Rectal smooth muscle tissue (tissue), 1 donor: Measurements from ENCODE around the gene EEIG1.

ENCODE experiments used
- H3K27ac ChIP-seq: one replicate; pipeline ENCODE4 v1.7.0; 2013; ENCODE audit warnings: low read depth, low read length, inconsistent platforms
- H3K27me3 ChIP-seq: one replicate; pipeline ENCODE4 v1.7.0; 2013; ENCODE audit warnings: low read length; ENCODE audit not compliant: control insufficient read depth, insufficient read depth
- H3K36me3 ChIP-seq: one replicate; pipeline ENCODE4 v1.7.0; 2013; ENCODE audit warnings: low read length; ENCODE audit not compliant: control insufficient read depth, insufficient read depth
- H3K4me1 ChIP-seq: one replicate; pipeline ENCODE4 v1.7.0; 2013; ENCODE audit warnings: low read length; ENCODE audit not compliant: control insufficient read depth, insufficient read depth
- H3K4me3 ChIP-seq: one replicate; pipeline ENCODE4 v1.7.0; 2013; ENCODE audit warnings: low read length
- H3K9ac ChIP-seq: one replicate; pipeline ENCODE4 v1.7.0; 2013; ENCODE audit warnings: low read length

The EEIG1 gene

GRCh38 chr9:127977884-127978647 lies 2.7 kb downstream of the EEIG1 start:
- Histone ChIP-seq H3K27ac (peak overlapping the region; percentile 98), H3K36me3 (no peaks in the 10 kb centered on the region), H3K9ac (peak overlapping the region; percentile 42), H3K27me3 (no peaks in the 10 kb centered on the region), H3K4me1 (peaks cover 56% of the 10 kb centered on the region), H3K4me3 (peak overlapping the region; percentile 84)

- Histone ChIP-seq H3K27ac (peak overlapping the region; percentile 98), H3K9ac (peak overlapping the region; percentile 42), H3K4me3 (peak overlapping the region; percentile 84), H3K4me1 (peaks cover 64% of the 10 kb centered on the region), H3K36me3 (no peaks in the 10 kb centered on the region), H3K27me3 (no peaks in the 10 kb centered on the region)
Observed at GRCh38 chr9:127977009-127977883, 3.5 kb downstream of the EEIG1 start.

GRCh38 chr9:127976498-127976897 lies 4.3 kb downstream of the EEIG1 start:
- H3K4me3 ChIP-seq = peak overlapping the region; percentile 84
- H3K4me1 ChIP-seq = peaks cover 69% of the 10 kb centered on the region
- H3K36me3 ChIP-seq = no peaks in the 10 kb centered on the region
- no peak overlapping the region for H3K9ac ChIP-seq
- no peaks in the 10 kb centered on the region for H3K27me3 ChIP-seq
- peak overlapping the region; percentile 98 for H3K27ac ChIP-seq

- Histone ChIP-seq H3K36me3 (no peaks in the 10 kb centered on the region), H3K4me1 (peaks cover 72% of the 10 kb centered on the region), H3K9ac (no peak overlapping the region), H3K4me3 (peak overlapping the region; percentile 84), H3K27ac (peak overlapping the region; percentile 98), H3K27me3 (no peaks in the 10 kb centered on the region)
Observed at GRCh38 chr9:127975376-127976315, 5.1 kb downstream of the EEIG1 start.

- Histone ChIP-seq H3K4me1 (peaks cover 79% of the 10 kb centered on the region), H3K27ac (peak overlapping the region; percentile 98), H3K9ac (peak overlapping the region; percentile 1), H3K4me3 (peak overlapping the region; percentile 45), H3K36me3 (no peaks in the 10 kb centered on the region), H3K27me3 (no peaks in the 10 kb centered on the region)
Observed at GRCh38 chr9:127974769-127975261, 6.0 kb downstream of the EEIG1 start.

GRCh38 chr9:127974001-127974768 lies 6.6 kb downstream of the EEIG1 start:
- H3K27ac ChIP-seq = peak overlapping the region; percentile 98
- H3K4me1 ChIP-seq = peaks cover 85% of the 10 kb centered on the region
- no peaks in the 10 kb centered on the region for H3K36me3 ChIP-seq
- peak overlapping the region; percentile 13 for H3K9ac ChIP-seq
- H3K27me3 ChIP-seq = no peaks in the 10 kb centered on the region
- peak overlapping the region; percentile 45 for H3K4me3 ChIP-seq

GRCh38 chr9:127973169-127974000 lies 7.4 kb downstream of the EEIG1 start:
- H3K4me3 ChIP-seq = peak overlapping the region; percentile 45
- no peaks in the 10 kb centered on the region for H3K27me3 ChIP-seq
- H3K9ac ChIP-seq = peak overlapping the region; percentile 21
- peak overlapping the region; percentile 98 for H3K27ac ChIP-seq
- H3K36me3 ChIP-seq = no peaks in the 10 kb centered on the region
- H3K4me1 ChIP-seq = peaks cover 91% of the 10 kb centered on the region

- Histone ChIP-seq H3K4me3 (peak overlapping the region; percentile 51), H3K9ac (no peak overlapping the region), H3K27ac (peak overlapping the region; percentile 98), H3K4me1 (peaks cover 95% of the 10 kb centered on the region), H3K36me3 (no peaks in the 10 kb centered on the region), H3K27me3 (no peaks in the 10 kb centered on the region)
Observed at GRCh38 chr9:127972236-127972871, 8.4 kb downstream of the EEIG1 start.

- no peak overlapping the region for H3K9ac ChIP-seq
- H3K4me3 ChIP-seq = peak overlapping the region; percentile 51
- H3K4me1 ChIP-seq = peaks cover 96% of the 10 kb centered on the region
- H3K36me3 ChIP-seq = no peaks in the 10 kb centered on the region
- H3K27ac ChIP-seq = peak overlapping the region; percentile 98
- H3K27me3 ChIP-seq = no peaks in the 10 kb centered on the region
Observed at GRCh38 chr9:127971357-127972235, 9.2 kb downstream of the EEIG1 start.
